Measurements from ENCODE around the gene GIPC3. TPM values are rescaled to one million over a fixed set of nuclear protein-coding genes. Genes with fewer than 3 reads are reported as not detected.

Gene GIPC3
- total and polyA plus RNA-seq, 5 donors from 2014 or later = 0.10 to 0.52 TPM; not detected in 3

DNA sequence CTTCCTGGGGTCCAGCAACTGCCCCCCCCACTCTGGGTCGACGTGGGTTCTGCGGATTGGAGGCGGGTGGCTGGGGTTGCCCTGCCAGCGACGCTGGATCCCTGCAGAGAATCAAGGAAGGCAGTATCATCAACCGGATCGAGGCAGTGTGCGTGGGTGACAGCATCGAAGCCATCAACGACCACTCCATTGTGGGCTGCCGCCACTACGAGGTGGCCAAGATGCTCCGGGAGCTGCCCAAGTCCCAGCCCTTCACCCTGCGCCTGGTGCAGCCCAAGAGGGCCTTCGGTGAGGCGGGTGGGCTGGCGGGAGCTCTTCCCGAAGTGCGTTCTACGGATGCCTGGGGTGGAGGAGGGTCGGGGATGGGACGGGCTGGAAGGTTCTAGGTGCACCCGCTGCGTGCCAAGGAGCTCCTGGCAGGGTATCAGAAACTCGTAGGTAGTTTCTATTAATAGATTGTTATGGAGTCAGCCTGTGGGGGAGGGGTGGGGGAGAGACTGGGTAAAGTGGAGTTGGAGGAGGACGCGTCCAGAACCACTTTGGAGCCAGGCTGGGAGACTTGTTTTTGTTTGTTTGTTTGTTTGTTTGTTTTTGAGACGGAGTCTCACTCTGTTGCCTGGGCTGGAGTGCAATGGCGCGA, 1.5 kb downstream of the GIPC3 start:
- Histone ChIP-seq H3K4me1 (ENCODE audit: control insufficient read depth, insufficient read depth, low read length, poor library complexity, severe bottlenecking) (peaks cover 10% of the 10 kb centered on the region), H3K27me3 (ENCODE audit: control insufficient read depth, insufficient read depth, low read length) (no peaks in the 10 kb centered on the region), H3K27ac (ENCODE audit: insufficient read depth, low read length, poor library complexity, severe bottlenecking) (no peak overlapping the region), H3K36me3 (ENCODE audit: control insufficient read depth, insufficient read depth, low read length) (no peaks in the 10 kb centered on the region), H3K9me3 (ENCODE audit: control insufficient read depth in 2 of 2, low read length in 2 of 2) (no peaks in the 10 kb centered on the region), H3K4me3 (ENCODE audit: low read depth, low read length) (no peak overlapping the region)
- Mint-ChIP-seq H3K9me3 (peaks cover 0 to 1% (median 0%) of the 10 kb centered on the region in 7 donors), H3K4me3 (no peak overlapping the region), H3K4me1 (no peaks in the 10 kb centered on the region), H3K36me3 (no peaks in the 10 kb centered on the region), H3K27ac (no peak overlapping the region), H3K27me3 (peaks cover 3% of the 10 kb centered on the region)
- DNase-seq (no peak), ATAC-seq (ENCODE audit: low read depth in 2 of 2) (no peak)

GRCh38 chr19:3589439-3589838, 4.2 kb downstream of the GIPC3 start:
- H3K4me3 Mint-ChIP-seq = no peak overlapping the region
- DNase-seq (no peak), ATAC-seq (ENCODE audit: low read depth in 2 of 2) (no peak)
- no peaks in the 10 kb centered on the region for H3K9me3 ChIP-seq (ENCODE audit: control insufficient read depth in 2 of 2, low read length in 2 of 2)
- H3K27ac Mint-ChIP-seq = no peak overlapping the region
- H3K27me3 ChIP-seq (ENCODE audit: control insufficient read depth, insufficient read depth, low read length) = no peaks in the 10 kb centered on the region
- H3K4me1 ChIP-seq (ENCODE audit: control insufficient read depth, insufficient read depth, low read length, poor library complexity, severe bottlenecking) = peaks cover 10% of the 10 kb centered on the region
- peaks cover 0 to 1% (median 0%) of the 10 kb centered on the region in 7 donors for H3K9me3 Mint-ChIP-seq
- H3K4me3 ChIP-seq (ENCODE audit: low read depth, low read length) = no peak overlapping the region
- H3K27me3 Mint-ChIP-seq = no peaks in the 10 kb centered on the region
- H3K36me3 ChIP-seq (ENCODE audit: control insufficient read depth, insufficient read depth, low read length) = no peaks in the 10 kb centered on the region
- H3K4me1 Mint-ChIP-seq = no peaks in the 10 kb centered on the region
- no peak overlapping the region for H3K27ac ChIP-seq (ENCODE audit: insufficient read depth, low read length, poor library complexity, severe bottlenecking)
- no peaks in the 10 kb centered on the region for H3K36me3 Mint-ChIP-seq

DNA sequence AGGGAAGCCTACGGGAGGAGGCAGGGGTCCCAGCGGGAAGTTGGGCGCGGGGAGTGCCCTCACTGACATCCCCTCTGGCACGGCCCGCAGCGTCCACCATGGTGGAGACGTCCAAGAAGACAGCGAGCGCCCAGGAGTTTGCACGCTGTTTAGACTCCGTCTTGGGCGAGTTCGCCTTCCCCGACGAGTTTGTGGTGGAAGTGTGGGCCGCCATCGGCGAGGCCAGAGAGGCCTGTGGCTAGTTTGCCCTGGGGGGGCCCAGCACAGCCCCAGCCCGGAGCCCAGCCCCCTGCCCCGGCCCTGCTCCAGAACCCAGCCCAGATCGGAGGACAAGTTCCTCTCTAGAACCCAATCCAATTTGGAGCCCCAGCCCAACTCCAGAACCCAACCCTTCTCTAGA, 4.7 kb downstream of the GIPC3 start:
- H3K27me3 Mint-ChIP-seq = no peaks in the 10 kb centered on the region
- no peak overlapping the region for H3K4me3 ChIP-seq (ENCODE audit: low read depth, low read length)
- no peak overlapping the region for H3K4me3 Mint-ChIP-seq
- no peaks in the 10 kb centered on the region for H3K27me3 ChIP-seq (ENCODE audit: control insufficient read depth, insufficient read depth, low read length)
- peaks cover 10% of the 10 kb centered on the region for H3K4me1 ChIP-seq (ENCODE audit: control insufficient read depth, insufficient read depth, low read length, poor library complexity, severe bottlenecking)
- DNase-seq = no peak
- H3K27ac ChIP-seq (ENCODE audit: insufficient read depth, low read length, poor library complexity, severe bottlenecking) = no peak overlapping the region
- H3K9me3 ChIP-seq (ENCODE audit: control insufficient read depth in 2 of 2, low read length in 2 of 2) = no peaks in the 10 kb centered on the region
- H3K4me1 Mint-ChIP-seq = no peaks in the 10 kb centered on the region
- no peaks in the 10 kb centered on the region for H3K36me3 ChIP-seq (ENCODE audit: control insufficient read depth, insufficient read depth, low read length)
- H3K36me3 Mint-ChIP-seq = no peaks in the 10 kb centered on the region
- H3K27ac Mint-ChIP-seq = no peak overlapping the region
- no peak for ATAC-seq (ENCODE audit: low read depth in 2 of 2)
- H3K9me3 Mint-ChIP-seq = peaks cover 0 to 1% (median 0%) of the 10 kb centered on the region in 7 donors

GRCh38 chr19:3590991-3591659, 5.8 kb downstream of the GIPC3 start:
- Histone ChIP-seq H3K4me1 (ENCODE audit: control insufficient read depth, insufficient read depth, low read length, poor library complexity, severe bottlenecking) (no peaks in the 10 kb centered on the region), H3K27ac (ENCODE audit: insufficient read depth, low read length, poor library complexity, severe bottlenecking) (no peak overlapping the region), H3K9me3 (ENCODE audit: control insufficient read depth in 2 of 2, low read length in 2 of 2) (no peaks in the 10 kb centered on the region), H3K27me3 (ENCODE audit: control insufficient read depth, insufficient read depth, low read length) (no peaks in the 10 kb centered on the region), H3K4me3 (ENCODE audit: low read depth, low read length) (no peak overlapping the region), H3K36me3 (ENCODE audit: control insufficient read depth, insufficient read depth, low read length) (no peaks in the 10 kb centered on the region)
- ATAC-seq (ENCODE audit: low read depth in 2 of 2) (no peak), DNase-seq (no peak)
- H3K36me3 Mint-ChIP-seq = no peaks in the 10 kb centered on the region
- no peak overlapping the region for H3K4me3 Mint-ChIP-seq
- H3K4me1 Mint-ChIP-seq = no peaks in the 10 kb centered on the region
- H3K9me3 Mint-ChIP-seq = peaks cover 0 to 1% (median 0%) of the 10 kb centered on the region in 7 donors
- H3K27ac Mint-ChIP-seq = no peak overlapping the region
- no peaks in the 10 kb centered on the region for H3K27me3 Mint-ChIP-seq

DNA sequence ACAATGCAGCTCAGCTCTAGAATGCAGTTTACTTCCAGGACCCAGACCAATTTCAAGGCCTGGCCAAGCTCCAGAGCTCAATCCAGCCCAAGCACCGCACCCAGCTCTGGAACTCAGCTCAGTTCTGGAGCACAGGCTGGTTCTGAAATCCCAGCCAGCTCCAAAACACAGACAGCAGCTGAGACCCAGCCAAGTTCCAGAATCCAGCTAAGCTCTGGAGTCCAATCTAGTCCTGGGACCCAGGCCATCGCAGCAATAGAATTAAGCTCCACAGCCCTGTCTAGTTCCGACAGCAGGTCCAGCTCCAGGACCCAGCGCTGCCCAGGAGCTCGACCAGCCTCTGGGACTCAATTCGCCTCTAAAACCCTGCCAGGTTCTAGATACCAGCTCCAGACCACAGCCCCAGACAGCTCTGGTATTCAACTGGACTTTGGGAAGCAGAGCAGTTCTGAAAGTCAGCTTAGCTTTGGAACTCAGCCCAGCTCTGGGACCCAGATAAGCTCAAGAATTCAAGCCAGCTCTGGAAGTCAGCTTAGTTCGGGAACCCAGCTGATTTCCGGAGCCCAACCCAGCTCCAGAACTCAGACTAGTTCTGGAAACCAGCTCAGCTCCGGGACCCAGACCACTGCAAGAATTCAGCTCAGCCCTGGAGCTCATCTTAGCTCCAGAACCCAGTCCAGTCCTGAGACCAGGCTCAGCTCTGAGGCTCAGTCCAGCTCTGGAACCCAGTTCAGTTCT, 6.8 kb downstream of the GIPC3 start:
- no peak for ATAC-seq (ENCODE audit: low read depth in 2 of 2)
- H3K27me3 Mint-ChIP-seq = no peaks in the 10 kb centered on the region
- H3K27ac Mint-ChIP-seq = no peak overlapping the region
- no peak for DNase-seq
- no peaks in the 10 kb centered on the region for H3K27me3 ChIP-seq (ENCODE audit: control insufficient read depth, insufficient read depth, low read length)
- no peak overlapping the region for H3K4me3 ChIP-seq (ENCODE audit: low read depth, low read length)
- H3K36me3 Mint-ChIP-seq = no peaks in the 10 kb centered on the region
- H3K4me3 Mint-ChIP-seq = no peak overlapping the region
- no peaks in the 10 kb centered on the region for H3K36me3 ChIP-seq (ENCODE audit: control insufficient read depth, insufficient read depth, low read length)
- H3K4me1 Mint-ChIP-seq = no peaks in the 10 kb centered on the region
- peaks cover 0 to 1% (median 0%) of the 10 kb centered on the region in 7 donors for H3K9me3 Mint-ChIP-seq
- H3K9me3 ChIP-seq (ENCODE audit: control insufficient read depth in 2 of 2, low read length in 2 of 2) = no peaks in the 10 kb centered on the region
- H3K27ac ChIP-seq (ENCODE audit: insufficient read depth, low read length, poor library complexity, severe bottlenecking) = no peak overlapping the region
- no peaks in the 10 kb centered on the region for H3K4me1 ChIP-seq (ENCODE audit: control insufficient read depth, insufficient read depth, low read length, poor library complexity, severe bottlenecking)

DNA sequence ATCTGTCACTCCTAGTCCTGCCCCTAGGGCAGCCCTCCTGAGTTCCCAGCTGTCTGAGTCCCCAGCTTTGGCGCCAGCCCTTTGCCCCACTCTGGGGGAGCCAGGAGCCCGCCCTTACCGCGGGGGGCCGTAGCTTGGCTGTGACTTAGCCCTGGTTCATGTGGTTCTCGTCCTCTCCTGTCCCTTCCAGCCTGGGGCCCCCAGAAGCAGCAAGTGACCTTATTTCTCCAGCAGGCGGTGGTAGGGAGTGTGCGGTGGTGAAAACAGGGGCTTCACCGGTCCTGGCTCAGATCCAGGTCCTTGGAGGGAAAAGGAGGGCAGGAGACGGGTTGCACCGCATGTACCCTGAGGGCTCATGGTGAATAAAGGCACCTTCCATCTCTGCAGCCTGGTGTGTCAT, 7.9 kb downstream of the GIPC3 start:
- Histone ChIP-seq H3K27me3 (ENCODE audit: control insufficient read depth, insufficient read depth, low read length) (no peaks in the 10 kb centered on the region), H3K4me3 (ENCODE audit: low read depth, low read length) (no peak overlapping the region), H3K27ac (ENCODE audit: insufficient read depth, low read length, poor library complexity, severe bottlenecking) (no peak overlapping the region), H3K9me3 (ENCODE audit: control insufficient read depth in 2 of 2, low read length in 2 of 2) (no peaks in the 10 kb centered on the region), H3K36me3 (ENCODE audit: control insufficient read depth, insufficient read depth, low read length) (no peaks in the 10 kb centered on the region), H3K4me1 (ENCODE audit: control insufficient read depth, insufficient read depth, low read length, poor library complexity, severe bottlenecking) (no peaks in the 10 kb centered on the region)
- DNase-seq (no peak), ATAC-seq (ENCODE audit: low read depth in 2 of 2) (no peak)
- Mint-ChIP-seq H3K36me3 (no peaks in the 10 kb centered on the region), H3K27ac (no peak overlapping the region), H3K9me3 (peaks cover 0 to 1% (median 0%) of the 10 kb centered on the region in 7 donors), H3K4me1 (no peaks in the 10 kb centered on the region), H3K27me3 (no peaks in the 10 kb centered on the region), H3K4me3 (no peak overlapping the region)

DNA sequence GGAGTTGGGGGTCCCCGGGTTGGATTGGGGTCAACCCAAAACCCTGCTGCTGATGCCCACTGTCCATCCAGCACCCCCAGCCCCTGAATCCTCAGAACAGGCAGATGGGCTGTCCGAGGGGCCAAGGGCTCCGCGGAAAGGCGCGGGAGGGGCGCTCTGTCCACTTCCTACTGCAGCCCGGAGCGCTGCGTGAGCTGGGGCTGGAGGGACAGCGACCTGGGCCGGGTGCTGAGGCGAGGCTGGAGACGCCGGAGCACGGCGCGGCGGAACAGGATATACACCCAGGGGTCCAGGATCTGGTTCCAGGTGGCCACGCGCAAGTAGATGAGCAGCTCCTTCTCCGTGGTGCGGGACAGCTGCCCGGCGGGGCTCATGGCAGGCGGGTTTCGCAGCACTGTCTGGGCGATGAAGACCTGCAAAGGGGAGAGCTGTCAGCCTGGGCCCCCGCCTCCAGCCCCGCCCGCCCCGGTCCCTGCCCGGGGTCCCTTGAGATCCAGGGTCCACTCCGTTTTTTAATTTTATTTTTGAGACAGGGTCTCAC, 10.3 kb downstream of the GIPC3 start:
- no peak overlapping the region for H3K4me3 Mint-ChIP-seq
- H3K4me1 ChIP-seq (ENCODE audit: control insufficient read depth, insufficient read depth, low read length, poor library complexity, severe bottlenecking) = no peaks in the 10 kb centered on the region
- no peaks in the 10 kb centered on the region for H3K27me3 Mint-ChIP-seq
- no peaks in the 10 kb centered on the region for H3K36me3 Mint-ChIP-seq
- no peak overlapping the region for H3K27ac ChIP-seq (ENCODE audit: insufficient read depth, low read length, poor library complexity, severe bottlenecking)
- H3K4me1 Mint-ChIP-seq = no peaks in the 10 kb centered on the region
- H3K4me3 ChIP-seq (ENCODE audit: low read depth, low read length) = no peak overlapping the region
- DNase-seq (no peak), ATAC-seq (ENCODE audit: low read depth in 2 of 2) (no peak)
- no peaks in the 10 kb centered on the region for H3K27me3 ChIP-seq (ENCODE audit: control insufficient read depth, insufficient read depth, low read length)
- no peaks in the 10 kb centered on the region for H3K9me3 Mint-ChIP-seq
- H3K27ac Mint-ChIP-seq = no peak overlapping the region
- H3K9me3 ChIP-seq (ENCODE audit: control insufficient read depth in 2 of 2, low read length in 2 of 2) = no peaks in the 10 kb centered on the region
- no peaks in the 10 kb centered on the region for H3K36me3 ChIP-seq (ENCODE audit: control insufficient read depth, insufficient read depth, low read length)
